ENCODE results near the gene NAA25. TPM values are rescaled to one million over a fixed set of nuclear protein-coding genes. Genes with fewer than 3 reads are reported as not detected.
"Not testable (repeated sequence)": the region's sequence is repeated elsewhere in the genome, so short reads cannot be mapped to it uniquely, and the experiment has no call there.

The NAA25 gene
- total RNA-seq, 1 donor, result 28.0 TPM

- no peak overlapping the region for H3K4me3 ChIP-seq (ENCODE audit: low read depth, low read length)
- no peak for TF ChIP-seq CTCF (IDR thresholded peaks at IDR 0.05; ENCODE audit: insufficient read depth, low read length)
- DNase-seq (ENCODE audit: low read depth), result no peak
Measured at GRCh38 chr12:112105891-112106290, 2.7 kb downstream of the NAA25 start.

GRCh38 chr12:112103758-112104503, 4.7 kb downstream of the NAA25 start:
- TF ChIP-seq CTCF (IDR thresholded peaks at IDR 0.05; ENCODE audit: insufficient read depth, low read length), result no peak
- no peak for DNase-seq (ENCODE audit: low read depth)
- H3K4me3 ChIP-seq (ENCODE audit: low read depth, low read length), result no peak overlapping the region

GRCh38 chr12:112102746-112103145, 5.8 kb downstream of the NAA25 start:
- DNase-seq (ENCODE audit: low read depth); H3K4me3 ChIP-seq (ENCODE audit: low read depth, low read length): not testable (repeated sequence)

GRCh38 chr12:112102127-112102526, 6.5 kb downstream of the NAA25 start:
- DNase-seq (ENCODE audit: low read depth), result no peak
- no peak overlapping the region for H3K4me3 ChIP-seq (ENCODE audit: low read depth, low read length)
- TF ChIP-seq CTCF (IDR thresholded peaks at IDR 0.05; ENCODE audit: insufficient read depth, low read length), result no peak

GRCh38 chr12:112100500-112100899, 8.1 kb downstream of the NAA25 start:
- DNase-seq (ENCODE audit: low read depth); H3K4me3 ChIP-seq (ENCODE audit: low read depth, low read length): not testable (repeated sequence)

GRCh38 chr12:112097641-112098040, 10.9 kb downstream of the NAA25 start:
- DNase-seq (ENCODE audit: low read depth), result no peak
- H3K4me3 ChIP-seq (ENCODE audit: low read depth, low read length), result no peak overlapping the region
- no peak for TF ChIP-seq CTCF (IDR thresholded peaks at IDR 0.05; ENCODE audit: insufficient read depth, low read length)

- peak; percentile 49 for DNase-seq (ENCODE audit: low read depth)
- no peak for TF ChIP-seq CTCF (IDR thresholded peaks at IDR 0.05; ENCODE audit: insufficient read depth, low read length)
Measured at GRCh38 chr12:112096667-112097066, 11.9 kb downstream of the NAA25 start.

GRCh38 chr12:112096070-112096469, 12.5 kb downstream of the NAA25 start:
- no peak for TF ChIP-seq CTCF (IDR thresholded peaks at IDR 0.05; ENCODE audit: insufficient read depth, low read length)
- H3K4me3 ChIP-seq (ENCODE audit: low read depth, low read length), result no peak overlapping the region
- no peak for DNase-seq (ENCODE audit: low read depth)

More at GRCh38 chr12:112096667-112097066, 11.9 kb downstream of the NAA25 start:
- no peak overlapping the region for H3K4me3 ChIP-seq (ENCODE audit: low read depth, low read length)

All from fibroblast of the aortic adventitia (primary cell).